Measurements from ENCODE around the gene ZBTB42. TPM values are rescaled to one million over a fixed set of nuclear protein-coding genes. Genes with fewer than 3 reads are reported as not detected.

Gene ZBTB42
- polyA plus RNA-seq, 3 donors: 0.49 to 1.0 (median 0.68) TPM

- no peak for DNase-seq
- 90% methylated on average over 9 of the region's 9 CpGs for whole genome bisulfite sequencing (ENCODE audit: insufficient coverage)
- peaks cover 21% of the 10 kb centered on the region for H3K4me1 Mint-ChIP-seq
- H3K36me3 Mint-ChIP-seq: peaks cover 0 to 8% of the 10 kb centered on the region in 2 donors
- no peaks in the 10 kb centered on the region for H4K20me1 ChIP-seq (ENCODE audit: insufficient read depth, low read length)
- no peaks in the 10 kb centered on the region for H3K36me3 ChIP-seq (replicated peaks in 1 of 2; ENCODE audit: control insufficient read depth in 1 of 2, insufficient read depth in 2 of 2, low read length in 2 of 2)
- peak overlapping the region in 1 of 2 donors; percentile 12 for H3K4me3 Mint-ChIP-seq
- no peak overlapping the region for H3K4me3 ChIP-seq (replicated peaks in 1 of 3; ENCODE audit: low read depth in 2 of 3, low read length in 3 of 3)
- peaks cover 0 to 3% of the 10 kb centered on the region in 2 donors for H3K9me3 ChIP-seq (replicated peaks in 1 of 2; ENCODE audit: control insufficient read depth in 1 of 2, insufficient read depth in 1 of 2, low read length in 2 of 2)
- no peak for TF ChIP-seq CTCF (IDR thresholded peaks at IDR 0.05)
- peaks cover 0 to 8% (median 2%) of the 10 kb centered on the region in 7 donors for H3K9me3 Mint-ChIP-seq
- peaks cover 2 to 5% (median 3%) of the 10 kb centered on the region in 3 donors for H3K27me3 Mint-ChIP-seq (ENCODE audit: low read depth in 3 of 3)
- peaks cover 21 to 29% of the 10 kb centered on the region in 2 donors for H3K4me1 ChIP-seq (ENCODE audit: control insufficient read depth in 1 of 2, insufficient read depth in 2 of 2, low read length in 2 of 2)
- no peaks in the 10 kb centered on the region for H3K27me3 ChIP-seq (ENCODE audit: control insufficient read depth in 2 of 2, insufficient read depth in 2 of 2, low read length in 2 of 2)
- intact Hi-C loops (cut with micrococcal nuclease): no loop called here
- H3K4me2 ChIP-seq (replicated peaks; ENCODE audit: extremely low read depth, low read length, poor library complexity, severe bottlenecking): no peak overlapping the region
- H3K27ac ChIP-seq (ENCODE audit: low read depth in 1 of 2, low read length in 2 of 2): no peak overlapping the region
- H3K79me2 ChIP-seq (ENCODE audit: insufficient read depth, low read length): peaks cover 3% of the 10 kb centered on the region
- no peak overlapping the region for H3K27ac Mint-ChIP-seq
- H3K9ac ChIP-seq (ENCODE audit: insufficient read depth, low read length, poor library complexity, severe bottlenecking): no peak overlapping the region
- H2AFZ ChIP-seq (ENCODE audit: insufficient read depth, low read depth, low read length, poor library complexity, severe bottlenecking): no peak overlapping the region
These were observed 17.8 kb downstream of the ZBTB42 start for GRCh38 chr14:104818714-104819161.

GRCh38 chr14:104819361-104819781 lies 18.5 kb downstream of the ZBTB42 start:
- Mint-ChIP-seq H3K9me3 (peaks cover under 1 to 13% (median 4%) of the 10 kb centered on the region in 7 donors), H3K27me3 (ENCODE audit: low read depth in 3 of 3) (peaks cover 5 to 10% (median 7%) of the 10 kb centered on the region in 3 donors), H3K27ac (no peak overlapping the region), H3K4me3 (no peak overlapping the region), H3K4me1 (peaks cover 15% of the 10 kb centered on the region), H3K36me3 (peaks cover 0 to 7% of the 10 kb centered on the region in 2 donors)
- intact Hi-C loops (cut with micrococcal nuclease): no loop called here
- H3K79me2 ChIP-seq (ENCODE audit: insufficient read depth, low read length): no peaks in the 10 kb centered on the region
- DNase-seq: no peak
- H3K4me1 ChIP-seq (ENCODE audit: control insufficient read depth in 1 of 2, insufficient read depth in 2 of 2, low read length in 2 of 2): peaks cover 19 to 27% of the 10 kb centered on the region in 2 donors
- H3K9ac ChIP-seq (ENCODE audit: insufficient read depth, low read length, poor library complexity, severe bottlenecking): no peak overlapping the region
- H3K36me3 ChIP-seq (replicated peaks in 1 of 2; ENCODE audit: control insufficient read depth in 1 of 2, insufficient read depth in 2 of 2, low read length in 2 of 2): no peaks in the 10 kb centered on the region
- H2AFZ ChIP-seq (ENCODE audit: insufficient read depth, low read depth, low read length, poor library complexity, severe bottlenecking): no peak overlapping the region
- no peak overlapping the region for H3K4me2 ChIP-seq (replicated peaks; ENCODE audit: extremely low read depth, low read length, poor library complexity, severe bottlenecking)
- H3K9me3 ChIP-seq (replicated peaks in 1 of 2; ENCODE audit: control insufficient read depth in 1 of 2, insufficient read depth in 1 of 2, low read length in 2 of 2): peaks cover 1 to 3% of the 10 kb centered on the region in 2 donors
- H3K4me3 ChIP-seq (replicated peaks in 1 of 3; ENCODE audit: low read depth in 2 of 3, low read length in 3 of 3): no peak overlapping the region
- H4K20me1 ChIP-seq (ENCODE audit: insufficient read depth, low read length): no peaks in the 10 kb centered on the region
- H3K27ac ChIP-seq (ENCODE audit: low read depth in 1 of 2, low read length in 2 of 2): no peak overlapping the region
- 95% methylated on average over 10 of the region's 12 CpGs for WGBS (ENCODE audit: insufficient coverage)
- no peak for TF ChIP-seq CTCF (IDR thresholded peaks at IDR 0.05)
- H3K27me3 ChIP-seq (ENCODE audit: control insufficient read depth in 2 of 2, insufficient read depth in 2 of 2, low read length in 2 of 2): no peaks in the 10 kb centered on the region

All from CD14-positive monocyte (primary cell).